T-helper 2 cell treated with Interferon-gamma antibody and Interleukin-4, amounts not matched to agents 100 ng/mL and 5 ng/mL, for 36 hours (primary cell): ENCODE measurements around the gene PHC1. TPM values are rescaled to one million over a fixed set of nuclear protein-coding genes. Genes with fewer than 3 reads are reported as not detected.
"Not testable (repeated sequence)": the region's sequence is repeated elsewhere in the genome, so short reads cannot be mapped to it uniquely, and the experiment has no call there.

Experiments used
- intact Hi-C: fragments of 100-400 bp; cut with micrococcal nuclease; formaldehyde crosslinking; loops from one replicate; pipeline ENCODE4 v1.15.1; 2023
- total RNA-seq: library from RNA; stranded (reverse); gene quantifications from 2 replicates; pipeline ENCODE4 v1.2.3, GENCODE V29; 2022

The PHC1 gene
- 15.8 and 16.3 TPM in 2 replicates for total RNA-seq

DNA sequence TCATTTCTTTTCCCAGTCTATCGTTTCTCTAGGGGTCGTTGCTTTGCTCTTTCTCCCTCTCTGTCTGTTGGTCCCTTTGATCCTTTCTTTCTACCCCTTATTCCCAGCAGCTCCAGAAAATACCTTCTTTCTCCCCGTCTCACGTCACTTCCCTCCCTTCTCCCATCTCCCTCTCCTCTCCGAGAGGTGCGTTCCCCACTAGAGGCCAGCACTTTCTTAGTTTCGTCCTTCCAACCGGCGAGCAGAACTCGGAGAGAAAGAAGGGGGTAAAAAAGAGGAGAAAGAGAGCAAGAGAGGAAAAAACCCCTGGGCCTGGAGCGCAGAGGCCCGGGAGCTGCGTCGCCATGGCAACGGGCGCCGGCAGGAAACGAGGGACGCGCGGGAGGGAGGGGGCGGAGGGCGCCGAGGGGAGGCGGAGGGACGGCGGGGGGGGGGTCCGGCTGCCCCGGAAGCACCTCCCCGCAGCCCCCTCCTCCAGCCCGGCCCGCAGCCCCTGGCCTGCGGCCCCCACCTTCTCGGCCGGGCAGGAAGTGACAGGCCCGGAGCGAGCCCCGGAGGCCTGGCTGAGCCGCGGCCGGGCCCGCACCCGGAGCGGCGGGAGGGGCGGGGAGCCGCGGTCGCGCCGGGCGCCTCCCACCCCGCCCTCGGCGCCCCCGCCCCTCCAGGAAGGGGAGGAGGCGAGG, at the start of gene PHC1:
TSS of gene PHC1 (plus strand) at position 477 of the 683 bp plus-strand sequence. CDS start 3,169 bp downstream, outside the sequence.
- intact Hi-C loops = loop anchor here (1.0 kb wide), 2 partner anchors 35 to 125 kb away; partner anchors contain the start of gene M6PR

DNA sequence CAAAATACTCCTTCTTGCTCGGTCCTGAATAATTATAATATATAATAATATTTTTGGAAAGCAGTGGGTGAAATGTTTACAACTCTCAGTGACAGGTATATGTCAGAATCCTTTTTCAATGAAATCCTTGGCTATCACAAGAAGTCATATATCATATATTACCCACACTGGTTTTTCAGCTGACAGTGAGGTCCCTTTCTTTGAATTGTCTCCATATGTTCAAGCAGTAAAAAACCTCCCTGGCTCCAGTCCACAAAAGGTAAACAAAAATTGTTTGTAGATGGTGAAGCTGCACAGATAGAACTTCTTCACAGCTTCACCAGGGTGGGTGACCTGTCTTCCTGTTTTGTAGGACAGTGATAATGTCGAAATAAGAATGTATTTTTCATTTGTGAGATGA, 47.9 kb upstream of the PHC1 start:
- intact Hi-C loops = no loop called here

DNA sequence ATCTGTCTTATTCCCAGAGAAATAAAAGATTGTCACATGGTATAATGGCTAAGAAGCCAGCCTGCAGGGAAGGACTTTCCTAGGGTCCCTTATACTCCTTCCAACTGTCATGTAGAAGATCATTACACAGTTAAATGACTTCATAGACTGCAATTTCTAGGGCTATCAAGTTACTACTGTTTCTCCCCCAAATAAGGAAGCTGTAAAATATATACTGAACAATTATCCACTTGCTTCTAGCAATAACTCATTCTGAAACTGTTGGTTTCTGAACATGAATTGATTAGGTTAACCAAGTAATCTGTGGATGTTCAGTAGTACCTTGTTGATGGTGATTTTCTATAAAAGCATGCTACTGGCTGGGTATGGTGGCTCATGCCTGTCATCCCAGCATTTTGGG, 47.3 kb upstream of the PHC1 start:
- intact Hi-C loops = no loop called here

DNA sequence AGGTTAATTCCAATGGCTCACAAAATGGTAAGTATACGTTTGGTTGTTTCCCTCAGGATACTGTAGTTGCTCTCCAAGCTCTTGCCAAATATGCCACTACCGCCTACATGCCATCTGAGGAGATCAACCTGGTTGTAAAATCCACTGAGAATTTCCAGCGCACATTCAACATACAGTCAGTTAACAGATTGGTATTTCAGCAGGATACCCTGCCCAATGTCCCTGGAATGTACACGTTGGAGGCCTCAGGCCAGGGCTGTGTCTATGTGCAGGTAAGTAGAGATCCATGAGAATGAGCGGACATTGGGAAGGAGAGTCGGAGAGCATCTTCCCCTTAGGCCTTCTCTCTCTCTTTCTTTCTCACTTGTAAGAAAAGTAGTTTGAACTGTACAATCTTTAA, 46.5 kb upstream of the PHC1 start:
- intact Hi-C loops = no loop called here

DNA sequence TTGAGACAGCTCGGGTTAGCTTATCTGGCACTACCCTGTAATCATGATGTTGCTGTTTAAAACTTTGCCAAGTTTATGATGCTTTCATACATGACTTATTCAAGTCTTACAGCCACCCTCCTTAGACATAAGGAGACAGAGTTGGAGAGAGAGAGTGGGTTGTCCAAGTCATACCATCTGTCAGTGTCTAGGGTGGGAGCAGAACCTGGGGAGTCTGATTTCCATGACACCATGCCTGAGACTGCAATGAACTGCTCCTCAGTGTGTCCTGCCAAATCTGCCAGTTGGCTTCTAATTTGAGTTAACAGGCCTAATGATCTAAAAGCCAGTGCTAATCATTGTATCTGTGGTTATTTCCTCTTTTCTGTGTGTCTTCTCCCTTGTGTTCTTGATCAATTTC, 43.7 kb upstream of the PHC1 start:
- intact Hi-C loops = no loop called here

DNA sequence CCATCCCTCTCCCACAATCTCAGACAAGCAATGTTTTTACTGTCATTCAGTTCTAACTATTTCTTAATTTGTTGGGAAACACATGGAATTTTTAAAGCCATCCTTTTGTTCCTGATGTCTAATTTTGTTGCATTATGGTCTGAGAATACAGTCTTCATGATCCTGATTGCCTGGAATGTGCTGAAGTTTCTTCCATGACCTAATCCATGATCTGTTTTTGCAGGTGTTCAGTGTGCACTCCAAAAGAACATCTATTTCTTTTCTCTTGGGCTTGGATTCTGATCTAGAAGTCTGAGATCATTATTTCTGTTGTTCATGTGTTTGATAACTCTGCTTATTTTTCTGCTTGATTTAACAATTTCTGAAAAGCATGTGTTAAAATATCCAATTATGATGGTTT, 43.2 kb upstream of the PHC1 start:
- intact Hi-C loops = no loop called here

DNA sequence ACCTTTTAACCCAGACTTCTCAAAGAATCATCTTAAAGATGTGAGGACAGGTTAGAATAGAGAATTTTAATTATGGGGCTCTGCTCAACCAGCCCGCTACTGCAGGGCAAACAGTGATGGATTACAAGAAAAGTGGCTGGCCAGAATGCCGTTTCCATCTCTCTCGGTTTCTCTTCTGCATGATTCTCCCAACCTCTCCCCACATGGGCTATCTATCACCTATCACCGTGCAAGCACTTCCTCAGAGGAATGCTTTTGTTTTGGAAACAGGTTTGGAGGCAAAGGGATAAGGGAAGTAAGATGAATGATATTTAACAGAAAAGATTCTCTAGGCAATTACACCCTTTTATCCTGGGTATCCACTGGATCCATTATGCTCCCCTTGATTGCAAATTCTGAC, 37.4 kb upstream of the PHC1 start:
- intact Hi-C loops = no loop called here

DNA sequence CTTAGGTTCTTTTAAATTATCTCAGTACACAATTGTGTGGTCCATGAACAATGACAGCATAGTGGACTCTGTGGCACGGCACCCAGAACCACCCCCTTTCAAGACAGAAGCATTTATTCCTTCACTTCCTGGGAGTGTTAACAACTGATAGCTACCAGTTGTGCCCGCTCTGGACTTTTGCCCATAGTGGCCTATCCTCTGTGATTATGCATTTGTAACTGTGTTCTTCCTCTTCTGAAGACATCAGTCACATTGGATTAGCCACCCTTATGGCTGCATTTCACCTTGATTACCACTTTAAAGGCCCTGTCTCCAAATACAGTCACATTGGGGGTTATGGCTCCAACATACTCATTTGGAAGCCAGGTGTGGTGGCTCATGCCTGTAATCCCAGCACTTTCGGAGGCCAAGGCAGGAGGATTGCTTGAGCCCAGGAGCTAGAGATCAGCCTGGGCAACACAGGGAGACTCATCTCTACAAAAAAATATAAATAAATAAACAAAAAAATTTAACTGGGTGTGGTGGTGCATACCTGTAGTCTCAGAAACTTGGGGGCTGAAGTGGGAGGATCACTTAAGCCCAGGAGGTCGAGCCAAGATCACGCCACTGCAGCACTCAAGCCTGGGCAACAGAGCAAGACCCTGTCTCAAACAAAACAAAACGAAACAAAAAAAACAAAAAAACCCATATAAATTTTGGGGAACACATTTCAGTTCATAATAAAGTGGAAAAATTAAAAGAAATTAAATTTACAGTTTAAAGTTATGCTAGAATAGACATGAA, 27.6 kb upstream of the PHC1 start:
- intact Hi-C loops = no loop called here

DNA sequence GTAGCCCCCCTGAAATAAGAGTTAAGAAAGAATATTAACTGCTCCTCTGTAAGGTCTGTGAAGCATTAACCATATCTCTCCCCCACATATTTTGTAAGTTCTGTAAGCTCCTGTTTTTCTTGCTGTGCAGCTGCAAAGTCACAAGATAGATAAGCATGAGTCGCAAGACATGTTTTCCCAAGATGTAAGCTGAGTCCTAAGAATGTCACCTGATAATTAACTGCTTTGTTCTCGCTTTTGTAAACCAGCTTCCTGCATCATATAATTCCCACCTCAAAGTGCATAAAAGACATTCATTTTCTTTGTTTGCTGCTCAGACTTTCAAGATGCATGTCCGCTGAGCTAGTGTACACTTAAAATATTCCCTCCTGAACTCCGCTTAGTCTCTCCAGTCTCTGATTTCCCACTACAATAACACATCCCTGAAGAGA, 27.0 kb upstream of the PHC1 start:
- intact Hi-C loops = no loop called here

DNA sequence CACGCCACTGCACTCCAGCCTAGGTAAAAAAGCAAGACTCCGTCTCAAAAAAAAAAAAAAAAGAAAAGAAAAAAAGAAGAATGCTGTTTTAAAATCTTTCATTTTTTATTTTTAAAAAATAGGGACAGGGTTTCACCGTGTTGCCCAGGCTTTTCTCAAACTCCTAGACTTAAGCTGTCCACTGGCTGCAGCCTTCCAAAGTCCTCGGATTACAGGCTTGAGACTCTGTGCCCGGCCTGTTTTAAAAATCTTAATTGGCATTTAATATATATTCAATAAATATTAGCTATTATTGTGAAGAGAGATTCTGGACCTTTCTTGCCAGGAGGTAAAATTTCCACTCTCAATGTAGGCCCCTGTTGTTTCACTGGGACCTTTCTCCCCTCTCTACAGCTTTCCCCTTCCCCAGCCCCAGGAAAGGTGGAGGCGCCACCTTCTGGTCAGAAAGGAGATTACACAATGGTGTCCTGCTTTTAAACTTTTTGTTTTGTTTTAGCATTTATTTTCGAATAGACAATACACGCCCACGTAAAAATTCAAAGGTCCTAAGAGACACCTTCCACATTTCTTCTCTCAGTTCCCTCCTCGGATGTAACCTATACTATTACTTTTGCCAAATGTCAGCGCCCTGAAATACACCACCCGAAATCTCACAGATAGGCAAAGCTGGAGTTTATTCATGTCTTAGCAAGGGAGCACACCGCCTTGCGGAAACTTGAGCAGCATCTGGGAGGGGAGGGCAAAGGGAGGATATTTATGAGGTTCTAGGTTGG, 23.8 kb upstream of the PHC1 start:
- intact Hi-C loops = loop anchor here (2.0 kb wide), 2 partner anchors 208 to 346 kb away; no protein-coding TSS in a partner anchor

DNA sequence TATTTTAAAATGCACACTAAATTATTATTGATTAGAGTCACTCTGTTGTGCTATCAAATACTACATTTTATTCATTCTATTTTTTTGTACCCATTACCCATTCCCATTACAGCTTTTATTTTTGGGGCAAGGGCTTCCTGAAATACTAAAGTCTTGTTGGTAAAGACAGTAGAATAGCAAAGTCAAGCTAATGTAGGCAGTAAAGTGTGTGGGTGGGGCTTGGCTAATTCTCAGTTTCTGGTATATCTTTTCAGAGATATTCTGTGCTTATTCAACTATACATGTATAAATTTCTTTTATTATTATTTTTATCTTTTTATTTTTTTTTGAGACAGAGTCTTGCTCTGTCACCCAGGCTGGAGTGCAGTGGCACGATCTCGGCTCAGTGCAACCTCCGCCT, 22.3 kb upstream of the PHC1 start:
- intact Hi-C loops = loop anchor here (2.0 kb wide), 2 partner anchors 209 to 347 kb away; no protein-coding TSS in a partner anchor

DNA sequence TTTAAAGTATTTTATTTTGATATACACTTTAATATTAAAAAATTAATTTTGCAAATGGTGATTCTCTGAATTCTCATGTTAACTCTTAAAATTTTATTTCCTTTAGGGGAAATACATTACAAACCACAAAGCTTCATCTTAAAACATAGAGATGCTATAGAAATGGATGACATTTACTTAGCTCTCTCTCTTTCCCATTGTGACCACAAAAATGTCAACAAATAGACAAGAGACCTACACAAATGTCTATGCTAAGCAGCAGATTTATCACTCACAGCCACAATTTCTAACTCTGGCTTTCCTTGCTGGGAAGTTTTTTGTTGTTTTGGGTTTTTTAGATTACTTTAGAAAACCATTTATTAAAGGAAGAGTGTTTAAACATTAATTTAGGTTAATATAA, 19.9 kb upstream of the PHC1 start:
- intact Hi-C loops = no loop called here

DNA sequence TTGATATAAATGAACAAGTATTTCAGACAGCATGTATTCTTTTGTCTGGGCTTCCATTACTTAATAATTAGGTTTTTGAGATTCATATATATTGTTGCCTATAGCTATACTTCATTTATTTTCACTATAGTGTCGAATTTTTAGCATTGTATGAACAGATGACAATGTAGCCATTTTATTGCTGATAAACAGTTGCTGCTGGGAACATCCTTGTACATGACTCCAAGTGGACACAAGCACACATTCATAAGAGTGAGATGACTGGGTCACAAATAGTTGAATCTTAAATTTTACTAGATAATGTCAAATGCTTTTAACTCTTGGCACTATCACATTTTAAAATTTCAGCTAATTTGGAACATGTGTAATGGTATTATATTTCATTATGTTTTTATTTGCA, 19.3 kb upstream of the PHC1 start:
- intact Hi-C loops = no loop called here

DNA sequence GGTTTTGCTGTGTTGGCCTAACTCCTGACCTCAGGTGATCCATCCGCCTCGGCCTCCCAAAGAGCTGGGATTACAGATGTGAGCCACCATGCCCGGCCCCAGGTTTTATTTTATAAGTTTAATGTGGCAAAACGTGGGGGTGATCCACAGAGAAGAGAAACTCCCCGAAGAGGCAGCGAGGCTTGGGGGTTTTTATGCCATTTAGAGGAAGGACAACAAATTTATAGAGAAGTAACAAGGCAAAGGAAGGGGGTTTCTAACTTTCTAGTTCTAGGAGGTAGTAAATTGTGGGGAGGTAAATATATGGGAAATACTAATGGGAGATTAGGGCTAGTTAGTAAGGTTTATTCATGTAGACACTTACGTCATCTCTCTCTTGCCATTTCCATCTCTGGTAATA, 17.2 kb upstream of the PHC1 start:
- intact Hi-C loops = no loop called here

DNA sequence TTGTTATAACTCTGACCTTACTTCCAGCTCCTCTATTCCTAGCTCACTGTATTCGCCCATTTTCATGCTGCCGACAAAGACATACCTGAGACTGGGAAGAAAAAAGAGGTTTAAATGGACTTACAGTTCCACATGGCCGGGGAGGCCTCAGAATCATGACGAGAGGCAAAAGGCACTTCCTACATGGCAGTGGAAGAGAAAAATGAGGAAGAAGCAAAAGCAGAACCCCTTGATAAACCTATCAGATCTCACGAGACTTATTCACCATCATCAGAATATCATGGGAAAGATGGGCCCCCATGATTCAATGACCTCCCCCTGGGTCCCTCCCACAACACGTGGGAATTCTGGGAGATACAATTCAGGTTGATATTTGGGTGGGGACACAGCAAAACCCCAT, 14.5 kb upstream of the PHC1 start:
- intact Hi-C loops = no loop called here

DNA sequence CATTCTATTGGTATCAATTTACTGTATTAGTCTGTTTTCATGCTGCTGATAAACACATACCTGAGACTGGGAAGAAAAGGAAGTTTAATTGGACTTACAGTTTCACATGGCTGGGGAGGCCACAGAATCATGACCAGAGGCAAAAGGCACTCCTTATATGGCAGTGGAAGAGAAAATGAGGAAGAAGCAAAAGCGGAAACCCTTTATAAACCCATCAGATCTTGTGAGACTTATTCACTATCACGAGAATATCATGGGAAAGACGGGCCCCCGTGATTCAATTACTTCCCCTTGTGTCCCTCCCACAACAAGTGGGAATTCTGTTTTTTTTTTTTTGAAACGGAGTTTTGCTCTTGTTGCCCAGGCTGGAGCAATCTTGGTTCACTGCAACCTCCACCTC, 11.6 kb upstream of the PHC1 start:
- intact Hi-C loops = not testable (repeated sequence)

DNA sequence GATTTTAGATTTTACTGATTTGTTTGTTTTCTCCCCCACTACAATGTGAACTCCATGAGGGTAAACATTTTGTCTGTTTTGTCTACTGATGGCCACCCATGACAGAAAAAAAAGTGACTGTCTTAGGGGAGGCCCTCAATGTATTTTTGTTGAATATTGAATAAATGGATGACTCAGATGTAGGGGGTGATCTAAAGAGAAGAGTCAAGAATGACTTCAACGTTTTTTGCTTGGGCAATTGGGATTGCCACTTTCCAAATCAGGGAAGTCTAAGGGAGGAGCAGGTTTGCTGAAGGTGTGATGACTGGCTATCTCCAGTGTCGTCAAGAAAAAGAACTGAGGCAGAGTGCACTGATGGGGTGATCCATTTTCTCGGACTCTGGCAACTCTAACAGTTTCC, 10.7 kb upstream of the PHC1 start:
- intact Hi-C loops = no loop called here

DNA sequence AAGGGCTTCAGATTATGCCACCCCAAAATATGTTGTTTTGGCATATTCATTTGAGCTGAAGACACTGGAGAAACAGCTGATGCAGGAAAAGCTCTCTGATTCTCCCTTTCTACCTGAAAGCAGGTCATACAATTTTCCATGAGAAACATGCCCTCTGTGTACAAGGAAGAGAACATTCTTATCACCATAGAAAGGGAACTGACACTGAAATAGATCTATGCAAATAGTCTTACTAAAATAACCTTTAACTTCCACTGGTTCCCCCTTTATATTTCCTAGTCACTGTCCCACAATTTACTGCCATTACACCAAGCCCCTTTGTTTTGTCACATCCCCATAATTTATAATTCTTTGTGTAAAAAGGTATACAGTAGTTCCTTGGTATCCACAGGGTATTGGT, 9.6 kb upstream of the PHC1 start:
- intact Hi-C loops = no loop called here

DNA sequence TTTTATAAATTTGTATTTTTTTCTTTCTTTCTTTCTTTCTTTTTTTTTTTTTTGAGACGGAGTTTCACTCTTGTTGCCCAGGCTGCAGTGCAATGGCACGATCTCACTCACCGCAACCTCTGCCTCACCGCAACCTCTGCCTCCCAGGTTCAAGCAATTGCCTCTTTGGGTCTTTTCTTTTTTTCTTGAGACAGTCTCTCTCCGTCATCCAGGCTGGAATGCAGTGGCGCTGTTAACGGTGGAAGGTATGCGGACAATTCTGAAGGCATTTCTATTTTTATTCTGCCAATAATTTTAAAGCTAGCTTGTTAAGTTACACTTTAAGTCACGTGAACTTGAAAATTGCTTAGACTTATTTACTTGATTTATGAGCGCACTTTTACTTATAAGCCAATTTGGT, 8.8 kb upstream of the PHC1 start:
- intact Hi-C loops = no loop called here

DNA sequence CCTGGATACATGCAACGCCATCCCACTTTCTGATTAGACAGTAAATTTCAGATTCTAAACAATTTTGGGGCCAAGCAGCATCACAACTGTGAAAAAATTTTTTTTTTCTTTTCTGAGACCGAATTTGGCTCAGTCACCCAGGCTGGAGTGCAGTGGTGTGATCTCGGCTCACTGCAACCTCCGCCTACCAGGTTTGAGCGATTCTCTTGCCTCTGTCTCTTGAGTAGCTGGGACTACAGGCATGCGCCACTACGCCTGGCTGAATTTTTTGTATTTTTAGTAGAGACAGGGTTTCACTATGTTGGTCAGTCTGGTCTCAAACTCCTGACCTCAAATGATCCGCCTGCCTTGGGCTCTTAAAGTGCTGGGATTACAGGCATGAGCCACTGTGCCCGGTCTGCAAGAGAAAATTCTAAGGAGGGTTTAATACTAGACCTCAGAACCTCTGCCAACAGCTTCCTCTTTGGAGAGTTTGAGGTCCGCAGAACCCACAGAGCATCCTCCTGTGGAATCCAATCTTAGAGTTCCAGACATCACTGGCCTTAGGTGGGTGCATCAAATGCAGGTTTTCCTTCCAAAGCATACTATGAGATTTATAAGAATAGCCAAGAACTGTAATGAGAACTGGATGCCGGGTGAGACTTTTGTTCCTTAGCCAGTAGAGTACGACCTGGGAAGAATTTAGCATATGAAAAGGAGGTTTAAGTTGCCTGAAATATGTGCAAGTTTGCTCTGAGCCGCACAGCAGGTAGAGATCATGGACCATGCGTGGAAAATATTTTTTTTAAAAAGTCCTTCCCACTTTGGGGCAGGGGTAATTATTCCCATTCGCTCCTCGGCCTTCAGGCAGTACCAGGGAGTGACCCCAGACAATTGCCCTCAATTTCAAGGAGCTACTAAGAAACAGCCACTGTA, 7.8 kb upstream of the PHC1 start:
- intact Hi-C loops = no loop called here

DNA sequence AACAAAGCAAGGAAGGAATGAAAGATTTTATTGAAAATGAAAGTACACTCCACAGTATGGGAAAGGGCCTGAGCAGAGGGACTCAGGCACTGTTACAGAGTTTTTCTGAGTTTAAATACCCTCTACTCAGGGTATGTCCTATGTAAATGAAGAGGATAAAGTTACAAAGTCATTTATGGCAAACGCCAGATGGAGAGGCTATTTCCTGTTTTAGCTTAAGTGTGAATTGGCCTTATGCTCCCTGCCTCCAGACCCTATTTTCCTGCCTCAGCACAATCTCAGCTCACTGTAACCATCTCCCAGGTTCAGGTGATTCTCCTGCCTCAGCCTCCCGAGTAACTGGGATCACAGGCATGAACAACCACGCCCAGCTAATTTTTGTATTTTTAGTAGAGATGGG, 6.8 kb upstream of the PHC1 start:
- intact Hi-C loops = no loop called here
